Upper lobe of left lung (tissue), 6 donors: ENCODE measurements around the gene SGSM1. TPM values are rescaled to one million over a fixed set of nuclear protein-coding genes. Genes with fewer than 3 reads are reported as not detected.

Experiments
- ATAC-seq, 2 donors: fragments of 200-7000 bp; cut with Tn5 transposase; one replicate each; pipeline ENCODE4 v1.9.1; 2022; ENCODE audit warnings: mild to moderate bottlenecking in 2 of 2, moderate library complexity in 2 of 2; ENCODE audit not compliant: low FRiP score in 2 of 2
- DNase-seq, 2 donors: peaks; one replicate each; pipeline ENCODE4 v3.0.0-alpha.2; 2019 to 2020
- H3K27ac ChIP-seq, 4 donors: fragments of 200-600 bp; sonication (generic); one replicate each; pipeline ENCODE4 v1.5.1; 2016 to 2019
- H3K27me3 ChIP-seq, 4 donors: fragments of 200-600 bp; sonication (generic); one replicate each; pipeline ENCODE4 v1.5.1; 2017 to 2019
- H3K36me3 ChIP-seq, 4 donors: fragments of 200-600 bp; sonication (generic); one replicate each; pipeline ENCODE4 v1.5.1; 2016 to 2019
- H3K4me1 ChIP-seq, 4 donors: fragments of 200-600 bp; sonication (generic); one replicate each; pipeline ENCODE4 v1.5.1; 2018 to 2019
- H3K4me3 ChIP-seq, 4 donors: fragments of 200-600 bp; sonication (generic); one replicate each; pipeline ENCODE4 v1.5.1; 2017 to 2019; ENCODE audit warnings: mild to moderate bottlenecking in 2 of 4, moderate library complexity in 1 of 4
- H3K9me3 ChIP-seq, 4 donors: fragments of 200-600 bp; sonication (generic); one replicate each; pipeline ENCODE4 v1.5.1; 2018 to 2019
- CTCF ChIP-seq, 6 experiments: fragments of 450-650 bp in 4 of 6; fragments of 200-600 bp in 2 of 6; sonication (generic) in 2 of 6; IDR thresholded peaks; one replicate each; pipeline ENCODE4 v1.5.1; 2016 to 2019; ENCODE audit warnings: antibody characterized with exemption in 6 of 6
- EP300 ChIP-seq, 4 donors: sonication (generic); formaldehyde crosslinking; IDR thresholded peaks; one replicate each; pipeline ENCODE4 v1.5.1; 2017; ENCODE audit warnings: antibody characterized with exemption in 4 of 4, control low read depth in 2 of 4
- POLR2A ChIP-seq, 4 donors: fragments of 450-650 bp; IDR thresholded peaks; one replicate each; pipeline ENCODE4 v1.5.1; 2016 to 2017; ENCODE audit warnings: antibody characterized with exemption in 4 of 4, mild to moderate bottlenecking in 2 of 4
- POLR2AphosphoS5 ChIP-seq, 2 donors: sonication (generic); formaldehyde crosslinking; IDR thresholded peaks; one replicate each; pipeline ENCODE4 v1.5.1; 2017; ENCODE audit warnings: antibody characterized with exemption in 2 of 2
- WGBS, 2 donors: methylation state at CpG; one replicate each; pipeline ENCODE4 v1.1.5; 2017 to 2018; 5-methylcytosine and 5-hydroxymethylcytosine counted together
- total RNA-seq, 6 donors: library from RNA; depleted of rRNA in 4 of 6; stranded (reverse); fragments of >200 nt in 4 of 6; gene quantifications; one replicate each; pipeline versions ENCODE4 v1.1.0 to v1.2.1, GENCODE V29; 2016 to 2021
- donor health status: DM: no; HTN: no; CAD: no; lungs with moderate emphysema.
- donor health status: DM: no; HTN: yes; CAD: no; lungs with severe emphysema.

The SGSM1 gene
- total RNA-seq, 6 donors from 2014 or later, result 0.76 to 4.2 (median 2.8) TPM

DNA sequence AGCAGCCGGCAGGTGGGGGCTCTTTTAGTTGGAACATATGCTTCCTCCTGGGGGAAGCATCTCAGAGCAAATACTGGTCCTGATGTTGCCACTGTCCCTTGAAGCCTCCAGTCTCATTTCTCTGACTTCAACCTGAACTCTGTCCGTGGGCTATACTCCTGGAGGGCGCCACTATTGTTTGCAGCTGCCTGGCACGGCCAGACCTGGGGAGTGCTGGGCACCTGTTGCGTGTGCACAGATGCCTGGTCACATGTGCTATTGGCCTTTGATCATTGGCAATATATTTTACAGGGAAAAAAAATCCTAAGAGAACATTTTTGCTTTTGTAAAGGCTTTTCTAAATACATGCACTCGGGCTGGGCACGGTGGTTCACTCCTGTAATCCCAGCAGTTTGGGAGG, 122.3 kb downstream of the SGSM1 start:
- ATAC-seq, result no peak
- H3K9me3 ChIP-seq, result peaks cover 0 to 5% (median 0%) of the 10 kb centered on the region in 4 donors
- 85 to 91% methylated on average over 7 of the region's 7 CpGs for WGBS, 2 donors

GRCh38 chr22:24930678-24931077, 124.7 kb downstream of the SGSM1 start:
- no peaks in the 10 kb centered on the region for H3K27me3 ChIP-seq
- WGBS, 2 donors, result 73 to 82% methylated on average over 3 of the region's 3 CpGs
- ATAC-seq, result no peak
- H3K36me3 ChIP-seq, result no peaks in the 10 kb centered on the region
- peaks cover 0 to 5% (median 0%) of the 10 kb centered on the region in 4 donors for H3K9me3 ChIP-seq
- no peak for DNase-seq
- H3K27ac ChIP-seq, result no peak overlapping the region
- no peak overlapping the region for H3K4me3 ChIP-seq
- TF ChIP-seq EP300 (IDR thresholded peaks at IDR 0.05) (no peak), CTCF (IDR thresholded peaks at IDR 0.05) (no peak), POLR2A (IDR thresholded peaks at IDR 0.05) (no peak), POLR2AphosphoS5 (IDR thresholded peaks at IDR 0.05) (no peak)
- no peaks in the 10 kb centered on the region for H3K4me1 ChIP-seq

More for the DNA sequence above, 122.3 kb downstream of the SGSM1 start:
- DNase-seq, result no peak
- no peaks in the 10 kb centered on the region for H3K27me3 ChIP-seq
- no peak overlapping the region for H3K27ac ChIP-seq
- H3K4me1 ChIP-seq, result no peaks in the 10 kb centered on the region
- peaks cover 0 to 7% (median 0%) of the 10 kb centered on the region in 4 donors for H3K36me3 ChIP-seq
- H3K4me3 ChIP-seq, result no peak overlapping the region
- no peak for TF ChIP-seq EP300 (IDR thresholded peaks at IDR 0.05)
- TF ChIP-seq POLR2AphosphoS5 (IDR thresholded peaks at IDR 0.05), result no peak
- TF ChIP-seq POLR2A (IDR thresholded peaks at IDR 0.05), result no peak
- no peak for TF ChIP-seq CTCF (IDR thresholded peaks at IDR 0.05)

GRCh38 chr22:24935771-24936483, 129.9 kb downstream of the SGSM1 start:
- no peak for DNase-seq
- no peak for TF ChIP-seq POLR2AphosphoS5 (IDR thresholded peaks at IDR 0.05)
- TF ChIP-seq EP300 (IDR thresholded peaks at IDR 0.05), result no peak
- TF ChIP-seq CTCF (IDR thresholded peaks at IDR 0.05), result no peak
- TF ChIP-seq POLR2A (IDR thresholded peaks at IDR 0.05), result no peak
- Histone ChIP-seq H3K4me1 (no peaks in the 10 kb centered on the region), H3K27ac (no peak overlapping the region), H3K9me3 (no peaks in the 10 kb centered on the region), H3K36me3 (no peaks in the 10 kb centered on the region), H3K4me3 (no peak overlapping the region), H3K27me3 (no peaks in the 10 kb centered on the region)
- no peak for ATAC-seq

GRCh38 chr22:24937114-24937513, 131.1 kb downstream of the SGSM1 start:
- Histone ChIP-seq H3K36me3 (no peaks in the 10 kb centered on the region), H3K9me3 (no peaks in the 10 kb centered on the region), H3K27ac (no peak overlapping the region), H3K4me3 (no peak overlapping the region), H3K27me3 (no peaks in the 10 kb centered on the region), H3K4me1 (no peaks in the 10 kb centered on the region)
- ATAC-seq, result no peak
- no peak for TF ChIP-seq POLR2AphosphoS5 (IDR thresholded peaks at IDR 0.05)
- no peak for TF ChIP-seq EP300 (IDR thresholded peaks at IDR 0.05)
- TF ChIP-seq POLR2A (IDR thresholded peaks at IDR 0.05), result no peak
- TF ChIP-seq CTCF (IDR thresholded peaks at IDR 0.05), result no peak
- 31 to 56% methylated on average over 2 of the region's 2 CpGs for WGBS, 2 donors
- no peak for DNase-seq
